ENCODE data around the gene ADARB2.

Gene ADARB2

GRCh38 chr10:1560535-1561192 lies 176.7 kb downstream of the ADARB2 start:
- DNase-seq, result no peak

GRCh38 chr10:1559761-1560160 lies 177.6 kb downstream of the ADARB2 start:
- no peak for DNase-seq

- no peak for DNase-seq
Measured at GRCh38 chr10:1559311-1559710, 178.0 kb downstream of the ADARB2 start.

DNA sequence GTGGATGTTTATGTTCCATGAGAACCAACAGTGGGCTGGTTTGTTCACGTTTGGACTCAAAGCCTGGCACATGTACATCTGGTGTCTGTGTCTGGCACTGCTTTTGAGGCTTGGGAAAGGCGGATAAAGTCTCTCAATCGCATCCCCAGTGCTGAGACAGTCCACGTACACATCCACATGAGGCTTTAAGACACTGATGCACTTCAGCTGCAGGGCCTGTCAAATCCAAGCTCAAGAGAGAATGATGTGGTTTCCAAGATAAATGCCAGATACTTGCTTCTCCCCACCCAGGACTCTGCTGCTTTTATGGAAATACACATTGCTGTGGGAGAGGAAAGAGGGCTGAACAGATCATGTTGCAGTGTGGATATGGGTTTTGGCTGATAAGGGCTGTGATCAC lies 178.4 kb downstream of the ADARB2 start:
- no peak for DNase-seq

DNA sequence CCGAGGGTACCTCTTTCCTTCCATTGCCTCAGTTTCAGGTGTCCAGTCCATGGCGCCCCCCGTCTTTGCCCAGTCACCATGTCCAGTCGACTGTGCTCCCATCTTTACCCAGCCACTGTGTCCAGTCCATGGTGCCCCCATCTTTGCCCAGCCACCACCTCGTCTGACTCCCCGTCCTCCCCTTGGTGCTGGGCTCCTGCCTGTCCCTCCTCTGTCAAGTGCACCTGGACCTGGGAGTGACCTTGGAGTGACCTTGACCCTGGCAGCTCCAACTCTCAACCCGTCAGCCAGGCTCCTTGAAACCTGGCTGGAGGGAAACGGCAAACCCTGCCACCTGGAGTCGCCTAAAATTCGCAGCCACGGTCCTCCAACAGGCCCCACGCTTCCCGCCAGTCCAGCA lies 180.2 kb downstream of the ADARB2 start:
- DNase-seq, result no peak

- no peak for DNase-seq
Measured at GRCh38 chr10:1556496-1556895, 180.8 kb downstream of the ADARB2 start.

GRCh38 chr10:1553951-1554350 lies 183.4 kb downstream of the ADARB2 start:
- DNase-seq, result no peak

DNA sequence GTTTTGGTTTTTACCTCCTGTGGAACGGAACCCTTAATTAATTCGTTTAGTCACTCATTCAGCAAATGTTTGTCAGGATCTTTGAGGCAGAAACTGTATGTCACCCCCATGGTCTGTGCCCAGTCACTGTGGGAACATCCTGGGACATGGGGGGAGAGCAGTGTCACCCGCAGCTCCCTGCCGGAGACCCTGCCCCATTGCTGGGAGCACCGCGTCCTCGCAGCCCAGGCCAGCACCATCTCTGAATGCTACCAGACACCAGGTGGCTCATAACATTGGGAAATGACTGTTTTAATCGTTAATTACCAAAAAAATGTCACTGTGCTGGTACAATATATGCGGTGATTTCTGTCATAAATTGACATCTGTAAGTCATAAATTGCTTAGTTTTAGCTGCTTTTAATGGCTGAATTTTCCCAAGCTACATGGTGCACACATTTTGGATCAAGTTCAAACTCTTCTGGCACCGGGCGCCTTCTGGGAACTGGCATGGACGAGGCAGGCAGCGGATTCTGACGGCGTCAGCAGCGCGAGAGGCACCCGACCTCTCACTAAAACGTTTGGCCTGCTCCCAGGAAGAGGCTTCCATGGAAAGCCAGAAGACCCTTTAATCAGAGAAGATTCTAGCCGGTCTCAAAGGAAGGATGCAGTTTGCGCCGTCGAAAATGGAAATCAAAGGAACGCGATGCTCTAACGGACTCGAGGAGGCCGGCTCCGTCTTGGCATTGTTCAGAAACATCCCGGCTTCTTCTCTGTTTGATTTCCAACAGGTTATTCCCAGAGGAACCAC lies 184.2 kb downstream of the ADARB2 start:
- no peak for DNase-seq

DNA sequence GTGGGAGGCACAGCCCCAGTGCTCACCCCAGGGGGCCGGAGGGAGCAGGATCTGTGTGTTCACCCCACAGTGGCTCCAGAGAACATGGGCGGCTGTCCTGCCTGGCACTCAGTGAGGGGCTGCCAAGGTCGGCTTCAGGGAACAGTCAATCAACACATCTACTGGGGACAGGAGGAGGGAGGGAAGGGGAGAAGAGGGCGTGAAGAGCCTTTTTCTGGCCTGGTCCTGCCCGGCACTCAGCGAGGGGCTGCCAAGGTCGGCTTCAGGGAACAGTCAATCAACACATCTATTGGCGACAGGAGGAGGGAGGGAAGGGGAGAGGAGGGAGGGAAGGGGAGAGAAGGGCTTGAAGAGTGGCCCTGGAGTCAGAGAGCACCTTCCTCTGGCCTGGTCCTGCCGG lies 184.9 kb downstream of the ADARB2 start:
- no peak for DNase-seq

GRCh38 chr10:1551636-1552338 lies 185.5 kb downstream of the ADARB2 start:
- no peak for DNase-seq

DNA sequence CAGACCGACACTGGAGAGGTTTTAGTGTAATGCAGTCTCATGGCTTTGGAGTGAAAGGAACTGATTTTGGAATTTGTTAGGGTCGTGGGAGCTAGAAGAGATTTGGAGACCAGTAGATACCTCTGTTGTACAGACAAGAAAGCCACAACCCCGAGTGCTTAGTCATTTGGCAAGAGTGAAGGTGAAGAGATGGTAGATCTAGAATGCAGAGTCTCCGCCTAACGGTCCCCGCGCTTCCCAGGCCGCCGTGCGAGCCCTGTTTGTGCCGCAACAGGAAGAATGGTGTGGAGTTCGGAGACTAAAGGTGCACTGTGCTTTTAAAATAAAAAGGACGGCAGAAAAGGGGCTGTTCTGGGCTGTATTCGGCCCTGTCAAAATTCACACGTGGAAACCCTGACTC lies 186.7 kb downstream of the ADARB2 start:
- no peak for DNase-seq

GRCh38 chr10:1550291-1550595 lies 187.1 kb downstream of the ADARB2 start:
- no peak for DNase-seq

DNA sequence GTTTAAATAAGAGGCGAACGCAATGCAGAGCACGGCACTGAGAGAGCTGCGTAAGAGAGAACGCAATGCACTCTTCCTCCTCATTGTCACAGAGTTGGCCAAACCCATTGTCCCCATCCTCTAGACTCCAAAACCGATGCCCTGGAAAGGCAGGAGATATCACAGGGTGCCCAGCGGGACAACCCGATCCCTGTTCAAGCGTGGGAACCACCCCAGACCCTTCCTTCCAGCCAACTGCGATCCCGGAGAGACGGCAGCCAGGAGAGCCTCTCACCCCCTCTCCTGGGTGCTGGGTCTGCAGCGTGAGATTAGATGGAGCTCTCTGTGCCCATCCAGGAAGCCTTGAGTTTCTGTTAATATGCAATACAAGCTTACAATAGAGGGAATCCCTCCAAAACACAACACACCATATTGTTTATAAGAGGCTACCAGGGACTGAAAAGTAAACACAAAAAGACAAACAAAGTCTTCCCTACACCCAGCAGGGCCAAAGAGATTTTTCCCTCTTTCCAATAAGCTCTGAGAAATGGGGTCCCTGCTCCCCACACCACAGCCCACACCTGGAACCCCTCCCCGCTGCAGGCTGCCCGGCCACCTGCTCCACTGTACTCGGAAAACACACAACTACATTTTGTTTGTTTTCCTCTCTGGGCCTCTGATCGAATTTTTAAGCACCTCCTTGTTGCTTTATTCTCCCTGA lies 187.6 kb downstream of the ADARB2 start:
- DNase-seq, result no peak

GRCh38 chr10:1548596-1548995 lies 188.7 kb downstream of the ADARB2 start:
- no peak for DNase-seq

GRCh38 chr10:1548146-1548545 lies 189.2 kb downstream of the ADARB2 start:
- DNase-seq, result no peak

GRCh38 chr10:1546431-1547110 lies 190.8 kb downstream of the ADARB2 start:
- no peak for DNase-seq

DNA sequence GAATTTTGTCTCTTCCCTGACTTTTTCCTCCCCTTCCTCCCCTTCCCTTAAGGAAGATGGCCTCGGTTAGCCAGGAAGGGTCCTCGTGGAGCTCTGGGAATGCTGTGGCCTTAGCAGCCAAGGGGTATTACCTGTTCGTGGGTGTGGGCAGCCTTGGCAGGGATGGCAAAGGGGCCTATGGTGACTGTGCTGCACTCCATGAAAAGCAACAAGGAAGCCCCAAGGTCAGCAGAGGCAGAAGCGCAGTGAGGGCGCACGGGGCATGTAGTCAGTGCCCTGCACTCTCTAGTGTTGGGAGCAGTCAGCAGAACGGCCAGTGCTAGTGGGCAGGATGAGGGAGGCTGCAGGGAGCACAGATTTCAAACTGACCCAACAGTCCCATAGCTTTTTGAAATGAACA lies 191.8 kb downstream of the ADARB2 start:
- no peak for DNase-seq

DNA sequence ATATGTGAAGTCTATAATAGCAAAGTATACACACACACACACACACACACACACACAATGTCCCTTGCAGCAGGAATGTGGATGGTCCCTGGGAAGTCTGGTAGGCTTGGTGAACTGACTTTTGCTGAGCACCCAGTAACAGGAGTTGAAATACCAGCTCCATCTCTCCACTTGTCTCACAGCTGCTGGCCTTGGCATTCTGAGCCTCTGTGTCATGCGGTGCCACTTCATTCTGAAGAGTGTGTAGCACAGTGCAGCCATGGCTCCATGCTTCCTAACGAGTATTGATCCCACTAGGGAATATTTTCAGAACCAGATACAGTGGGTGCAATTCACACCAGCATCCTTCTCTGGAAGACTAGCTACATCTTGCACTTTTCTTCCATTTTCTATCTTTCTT lies 192.4 kb downstream of the ADARB2 start:
- no peak for DNase-seq

DNA sequence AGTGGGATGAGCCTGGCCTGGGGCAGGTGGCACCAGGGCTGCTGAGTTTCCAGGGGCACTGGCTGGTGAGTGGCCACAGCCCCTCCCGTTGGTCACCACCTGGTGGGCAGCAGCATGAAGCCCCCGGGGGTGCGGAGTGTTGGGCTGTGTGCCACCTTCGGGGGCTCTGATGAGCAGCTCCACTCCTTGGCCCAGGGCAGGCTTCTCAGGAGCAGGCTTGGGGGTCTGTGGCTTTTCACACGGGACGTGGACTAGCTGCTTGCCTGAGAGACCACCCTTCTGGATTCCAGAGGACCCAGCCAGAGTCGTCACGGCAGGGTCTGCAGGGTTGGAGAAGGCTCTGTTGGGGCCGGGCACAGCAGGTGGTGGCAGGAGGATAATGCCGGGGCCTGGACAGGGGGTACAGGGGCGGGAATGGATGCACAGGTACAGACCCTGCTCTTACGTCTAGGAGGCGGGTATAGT lies 193.1 kb downstream of the ADARB2 start:
- DNase-seq, result no peak

- no peak for DNase-seq
Measured at GRCh38 chr10:1543596-1543995, 193.7 kb downstream of the ADARB2 start.

DNA sequence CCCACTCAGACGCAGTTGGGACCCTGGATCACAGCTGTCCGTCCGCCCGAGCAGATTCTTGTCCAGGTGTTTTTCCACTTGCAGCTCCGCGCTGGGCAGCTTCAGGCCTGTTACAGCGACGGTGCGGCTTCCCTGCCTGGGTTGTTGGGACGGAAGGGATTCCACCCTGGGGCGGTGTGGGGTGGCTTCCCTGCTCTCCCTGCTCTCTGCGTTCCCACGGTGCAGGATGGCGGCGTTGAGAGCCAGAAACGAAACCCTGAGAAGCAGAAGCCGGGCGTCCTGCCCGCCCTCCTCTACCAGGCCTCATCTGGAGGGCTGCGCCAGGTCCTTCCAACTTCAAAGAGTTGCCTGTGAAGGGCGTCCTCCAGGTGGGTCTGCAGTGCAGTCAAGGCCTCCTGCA lies 194.4 kb downstream of the ADARB2 start:
- DNase-seq, result no peak

DNA sequence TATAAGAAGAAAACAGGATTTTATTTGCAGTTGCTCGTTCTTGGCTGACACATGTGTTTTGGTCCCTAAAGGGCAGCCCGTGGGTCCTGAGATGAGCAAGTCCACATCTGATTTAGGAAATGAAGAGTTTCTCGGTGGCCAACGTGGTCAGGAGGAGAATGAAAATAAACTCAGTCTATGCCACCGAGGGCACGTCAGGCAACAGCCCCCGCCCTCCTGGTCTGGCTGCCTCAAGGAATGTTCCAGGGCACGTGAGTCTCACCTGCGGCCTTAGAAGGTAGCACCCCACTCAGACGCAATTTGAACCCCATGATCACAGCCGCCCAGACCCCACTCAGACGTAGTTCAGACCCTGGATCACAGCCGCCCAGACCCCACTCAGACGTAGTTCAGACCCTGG lies 197.2 kb downstream of the ADARB2 start:
- no peak for DNase-seq

- no peak for DNase-seq
Measured at GRCh38 chr10:1539216-1539615, 198.1 kb downstream of the ADARB2 start.

All from GDM1 (cell line).